GM10847 (cell line): ENCODE results near the gene RPS27L.

Experiments
- POLR2A ChIP-seq: IDR thresholded peaks from 2 replicates; pipeline ENCODE4 v1.6.1; 2011; ENCODE audit not compliant: insufficient read length; ENCODE audit errors: extremely low read depth

RPS27L gene

DNA sequence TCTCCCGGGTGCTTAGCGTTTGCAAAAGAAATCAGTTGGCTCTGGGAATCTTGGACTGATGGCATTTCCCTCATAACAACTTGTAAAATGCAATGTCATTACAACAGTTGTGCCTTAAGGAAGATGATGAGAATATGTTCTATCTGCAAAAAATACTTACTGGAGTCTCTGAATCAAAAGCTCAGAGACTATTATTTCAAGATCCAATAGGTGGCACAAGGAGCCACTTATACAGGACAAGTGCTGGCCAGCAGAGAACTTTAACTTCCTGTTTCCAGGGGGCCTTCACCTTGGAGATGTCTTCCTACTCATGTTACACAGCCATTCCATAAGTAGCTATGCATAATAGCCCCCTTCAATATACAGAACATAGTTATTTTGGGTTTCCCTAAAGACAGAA, 8.9 kb upstream of the RPS27L start:
- no peak for TF ChIP-seq POLR2A

DNA sequence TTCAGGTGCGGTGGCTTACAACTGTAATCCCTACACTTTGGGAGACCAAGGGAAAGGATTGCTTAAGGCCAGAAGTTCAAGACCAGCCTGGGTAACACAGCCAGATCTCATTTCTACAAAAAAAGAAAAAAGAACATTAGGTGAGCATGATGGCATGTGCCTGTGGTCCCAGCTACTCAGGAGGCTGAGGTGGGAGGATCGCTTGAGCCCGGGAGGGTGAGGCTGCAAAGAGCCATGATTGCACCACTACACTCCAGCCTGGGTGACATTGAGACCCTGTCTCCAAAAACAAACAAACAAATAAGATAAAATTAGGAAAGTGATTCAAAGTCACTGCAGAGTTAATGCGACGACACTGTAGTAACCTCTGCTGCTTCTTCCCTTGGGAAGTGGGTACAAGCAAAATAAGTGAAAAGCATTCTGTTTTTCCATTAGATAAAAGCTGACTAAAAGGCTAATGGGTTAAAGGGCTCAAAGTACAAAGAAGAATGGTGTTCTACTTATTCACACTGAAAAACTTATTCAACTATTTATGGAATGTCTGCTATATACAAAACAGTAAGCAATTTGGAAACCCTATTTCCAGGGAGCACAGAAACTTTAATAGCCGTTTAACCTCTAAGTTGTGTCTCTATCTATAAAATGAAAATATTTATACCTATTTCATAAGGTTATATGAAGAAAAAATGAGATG, 8.0 kb upstream of the RPS27L start:
- TF ChIP-seq POLR2A: no peak

DNA sequence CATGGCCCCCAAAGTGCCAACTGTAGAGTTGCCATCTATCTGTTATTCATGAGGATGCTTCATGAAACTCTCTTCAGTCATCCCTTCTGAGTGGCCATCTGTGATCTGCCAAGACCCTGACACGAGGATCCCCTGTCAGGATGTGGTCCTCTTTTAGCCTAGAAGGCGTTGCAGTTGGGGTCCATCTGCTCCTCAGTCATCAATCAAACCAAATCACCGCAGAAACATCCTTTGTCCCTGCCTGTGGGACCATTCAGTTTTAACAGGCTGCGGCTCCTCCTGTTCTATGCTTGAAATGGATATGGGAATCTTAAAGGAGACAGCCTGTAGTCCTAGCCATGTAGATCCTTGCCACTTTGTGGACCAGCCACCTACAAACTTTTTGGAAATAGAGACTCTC, 5.9 kb upstream of the RPS27L start:
- no peak for TF ChIP-seq POLR2A

DNA sequence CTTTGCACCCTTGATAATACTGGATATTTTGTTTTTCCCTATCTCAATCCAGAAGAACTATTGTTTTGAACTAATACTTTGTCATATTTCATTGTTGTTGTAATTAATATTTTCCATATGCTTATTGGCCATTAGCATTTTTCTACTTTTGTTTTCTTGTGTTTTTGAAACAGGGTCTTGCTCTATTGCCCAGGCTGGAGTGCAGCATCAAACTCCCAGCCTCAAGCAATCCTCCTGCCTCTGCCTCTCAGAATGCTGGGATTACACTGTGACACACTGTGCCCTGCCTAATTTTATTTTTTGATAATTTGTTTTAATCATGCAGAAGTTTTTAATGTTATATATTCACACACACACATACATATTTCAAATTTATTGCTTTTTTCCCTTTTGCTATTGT, 3.4 kb upstream of the RPS27L start:
- no peak for TF ChIP-seq POLR2A

DNA sequence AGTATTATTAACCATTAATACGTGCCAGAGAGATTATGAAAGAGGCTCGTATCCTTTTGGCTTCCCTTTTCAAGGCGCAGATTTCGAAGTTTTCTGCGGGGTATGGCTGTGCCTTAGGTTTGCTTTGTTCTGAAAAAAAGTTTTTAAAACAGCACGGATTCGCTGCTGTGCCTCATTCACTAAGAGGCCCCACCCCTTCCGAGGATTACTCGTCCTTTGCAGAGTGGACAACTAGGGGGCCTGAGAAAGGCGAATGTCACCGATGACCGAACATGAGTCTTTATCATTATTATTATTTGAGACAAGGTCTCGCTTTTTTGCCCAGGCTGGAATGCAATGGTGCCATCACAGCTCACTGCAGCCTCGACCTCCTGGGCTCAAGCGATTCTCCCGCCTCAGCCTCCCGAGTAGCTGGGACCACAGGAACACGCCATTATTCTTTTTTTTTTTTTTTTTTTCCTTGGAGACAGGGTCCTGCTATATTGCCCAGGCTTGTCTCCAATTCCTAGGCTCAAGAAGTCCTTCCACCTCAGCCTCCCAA, 684 bp upstream of the RPS27L start:
- no peak for TF ChIP-seq POLR2A

DNA sequence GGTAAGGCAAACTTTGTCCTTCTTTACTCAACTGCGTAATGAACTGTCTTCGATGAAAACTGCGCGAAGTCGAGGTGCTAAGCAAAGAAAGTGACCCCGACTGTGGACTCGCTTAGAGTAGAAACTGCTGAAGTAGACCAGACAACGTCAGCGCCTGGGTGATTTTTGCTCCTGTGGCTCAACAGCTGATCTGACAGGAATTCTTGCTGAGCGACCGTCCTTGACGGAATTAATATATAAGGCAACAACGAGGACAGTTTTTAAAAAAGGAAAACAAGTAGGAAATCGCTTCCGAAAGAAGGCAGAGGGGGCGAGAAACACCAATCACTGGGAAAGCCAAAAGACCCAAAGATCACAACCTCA, 541 bp downstream of the RPS27L start:
- TF ChIP-seq POLR2A: no peak

DNA sequence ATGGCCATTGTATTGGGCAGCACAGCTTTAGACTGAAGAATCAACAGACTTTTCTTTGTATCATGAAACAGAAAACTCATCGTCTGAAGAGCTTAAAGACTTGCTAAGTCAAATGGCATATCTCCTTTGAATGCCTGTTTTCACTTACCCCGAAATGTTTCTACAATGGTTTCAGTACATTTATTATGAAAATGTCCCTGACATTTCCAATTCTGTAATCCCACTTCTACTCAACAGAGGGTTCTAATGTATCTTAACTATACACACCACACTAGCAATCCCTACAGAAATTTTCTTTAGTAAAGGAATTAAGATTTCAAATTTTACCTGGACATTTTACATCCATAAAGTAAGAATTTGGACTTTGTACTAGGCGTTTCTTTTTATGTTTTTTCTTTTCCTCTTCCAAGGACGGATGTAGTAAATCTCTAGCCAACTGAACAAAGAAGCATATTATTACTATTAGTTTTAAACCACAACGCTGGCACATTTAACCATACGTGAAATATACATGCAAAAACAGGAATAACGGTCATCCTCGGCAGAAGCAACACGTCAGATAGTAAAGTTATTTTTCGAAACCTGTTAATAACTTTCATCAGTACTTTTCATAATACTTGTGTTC, 1.1 kb downstream of the RPS27L start:
- no peak for TF ChIP-seq POLR2A

DNA sequence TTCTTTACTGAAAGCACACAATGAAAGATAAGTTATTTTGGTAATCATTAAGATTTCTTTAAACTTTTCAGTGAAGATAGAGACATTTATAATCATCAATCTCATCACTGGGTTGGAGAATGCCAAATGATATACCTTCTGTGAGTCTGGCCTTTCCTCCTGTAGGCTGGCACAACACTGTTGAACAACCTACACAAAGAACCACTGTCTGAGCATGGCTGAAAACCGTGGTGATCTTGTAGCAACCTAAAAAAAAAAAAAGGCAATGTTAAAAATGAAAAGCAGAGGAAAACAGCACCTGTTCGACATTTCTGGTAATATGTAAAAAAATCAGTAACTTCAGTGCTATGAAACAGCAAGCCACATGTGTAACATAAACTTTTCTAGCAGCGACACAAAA, 1.8 kb downstream of the RPS27L start:
- TF ChIP-seq POLR2A: no peak

DNA sequence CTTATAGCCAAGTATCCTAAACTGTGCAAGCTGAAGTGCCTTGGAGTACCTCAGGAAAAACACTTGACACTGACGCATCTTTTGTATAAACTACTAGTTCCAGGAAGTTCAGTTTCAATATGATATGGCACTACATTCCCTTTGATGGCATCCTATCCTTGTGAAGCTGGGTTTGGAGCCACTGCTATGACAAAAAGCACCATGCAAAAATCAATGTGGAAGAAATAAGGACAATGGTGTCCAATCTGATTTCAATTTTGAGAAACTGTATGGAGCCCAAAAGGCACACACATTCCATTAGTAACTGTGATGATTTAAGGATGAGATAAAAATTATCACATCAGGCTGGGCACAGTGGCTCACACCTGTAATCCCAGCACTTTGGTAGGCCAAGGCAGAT, 5.6 kb downstream of the RPS27L start:
- TF ChIP-seq POLR2A: no peak

DNA sequence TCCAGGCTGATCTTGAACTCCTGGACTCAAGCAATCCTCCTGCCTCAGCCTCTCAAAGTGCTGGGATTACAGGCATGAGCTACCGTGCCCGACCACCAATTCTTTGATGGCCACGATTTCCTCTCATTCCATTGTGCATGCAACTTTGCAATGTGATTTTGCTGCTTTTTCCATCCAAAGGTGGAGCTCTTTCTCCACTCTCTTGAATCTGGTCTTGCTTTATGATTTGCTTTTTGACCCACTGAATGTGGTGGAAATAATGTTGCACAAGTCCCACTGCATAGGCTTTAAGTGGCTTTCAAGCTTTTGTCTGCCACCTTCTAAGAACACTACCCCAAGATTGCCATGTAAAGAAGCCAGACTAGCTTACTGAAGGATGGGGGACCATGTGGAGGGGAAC, 10.6 kb downstream of the RPS27L start:
- no peak for TF ChIP-seq POLR2A

DNA sequence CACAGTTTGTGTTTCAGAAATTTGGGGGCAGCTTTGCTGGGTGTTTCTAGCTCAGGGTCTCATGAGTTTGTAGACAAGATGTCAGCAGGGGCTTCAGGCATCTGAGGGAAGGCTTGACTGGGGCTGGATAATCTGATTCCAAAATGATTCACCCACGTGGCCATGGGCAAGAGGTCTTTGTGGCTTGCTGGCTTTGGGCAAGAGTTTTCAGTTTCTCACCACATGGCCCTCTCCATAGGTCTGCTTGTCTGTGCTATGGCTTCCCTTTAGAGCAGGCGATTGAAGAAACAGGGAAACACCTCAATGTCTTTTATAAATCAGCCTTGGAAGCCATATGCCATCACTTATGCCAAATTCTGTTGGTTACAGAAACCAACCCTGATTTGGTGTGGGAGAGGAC, 11.9 kb downstream of the RPS27L start:
- no peak for TF ChIP-seq POLR2A

DNA sequence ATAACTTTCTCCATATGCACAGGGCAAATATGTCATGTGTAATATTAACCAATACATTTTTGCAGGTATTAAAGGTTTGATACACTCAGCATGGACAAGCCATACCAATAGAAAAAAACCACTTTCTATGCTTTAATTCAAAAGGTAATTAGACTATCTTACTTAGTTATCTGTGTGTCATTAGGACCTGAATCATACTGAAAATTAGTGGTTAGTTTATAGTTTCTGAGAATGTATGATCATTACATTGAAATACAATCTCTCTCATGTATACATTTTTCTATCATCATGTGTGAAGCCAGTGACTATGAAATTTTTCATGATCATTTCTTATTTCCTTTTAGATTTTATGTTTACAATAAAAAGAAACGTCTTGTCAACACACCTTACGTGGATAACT, 16.3 kb downstream of the RPS27L start:
- TF ChIP-seq POLR2A: no peak

DNA sequence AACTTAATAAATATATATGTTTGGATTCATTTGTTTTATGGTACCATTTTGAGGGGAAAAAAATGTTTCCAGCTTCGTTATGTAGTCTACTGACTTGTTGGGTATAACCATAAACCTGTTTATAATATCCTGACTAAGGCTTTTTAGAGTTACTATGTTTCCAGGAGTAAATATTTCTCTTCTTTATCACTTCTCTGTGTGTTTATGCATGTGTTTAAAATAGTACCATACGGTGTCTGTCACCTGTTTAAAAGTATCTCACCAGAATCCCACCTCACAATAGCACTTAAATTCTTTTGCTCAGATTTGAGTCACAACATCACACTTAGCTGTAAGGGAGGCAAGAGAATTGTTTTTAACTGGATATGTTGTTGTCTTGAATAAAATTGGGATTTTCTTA, 20.5 kb downstream of the RPS27L start:
- no peak for TF ChIP-seq POLR2A

DNA sequence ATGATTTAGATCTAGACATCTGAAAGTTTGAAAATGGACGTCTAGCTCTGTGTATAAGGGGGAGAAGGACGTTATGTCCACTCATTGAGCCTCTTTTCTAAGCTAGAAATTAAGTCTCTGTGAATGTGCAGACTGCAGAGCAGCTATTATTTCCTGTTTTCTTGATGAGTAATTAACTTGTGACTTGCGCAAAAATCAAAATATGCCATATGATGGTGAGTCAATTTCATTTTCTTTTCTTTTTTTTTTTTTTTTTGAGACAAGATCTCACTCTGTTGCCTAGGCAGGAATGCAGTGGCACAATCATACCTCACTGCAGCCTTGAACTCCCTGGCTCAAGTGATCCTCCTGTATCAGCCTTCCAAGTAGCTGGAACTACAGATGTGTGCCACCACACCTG, 21.5 kb downstream of the RPS27L start:
- TF ChIP-seq POLR2A: no peak

DNA sequence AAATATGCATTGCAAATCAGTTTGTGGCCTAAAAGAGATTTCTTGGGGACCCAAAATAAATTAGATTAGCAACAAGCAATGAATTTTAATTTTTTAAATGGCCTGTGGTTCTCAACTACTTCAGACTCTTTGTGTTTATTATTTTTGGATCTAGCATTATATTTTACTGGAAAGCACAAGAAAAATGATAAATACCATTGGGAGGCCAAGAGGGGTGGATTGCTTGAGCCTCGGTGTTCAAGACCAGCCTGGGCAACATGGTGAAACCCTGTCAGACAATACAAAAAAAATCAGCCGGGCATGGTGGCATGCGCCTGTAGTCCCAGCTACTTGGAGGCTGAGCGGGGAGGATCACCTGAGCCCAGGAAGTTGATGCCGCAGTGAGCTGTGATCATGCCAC, 22.0 kb downstream of the RPS27L start:
- TF ChIP-seq POLR2A: no peak

DNA sequence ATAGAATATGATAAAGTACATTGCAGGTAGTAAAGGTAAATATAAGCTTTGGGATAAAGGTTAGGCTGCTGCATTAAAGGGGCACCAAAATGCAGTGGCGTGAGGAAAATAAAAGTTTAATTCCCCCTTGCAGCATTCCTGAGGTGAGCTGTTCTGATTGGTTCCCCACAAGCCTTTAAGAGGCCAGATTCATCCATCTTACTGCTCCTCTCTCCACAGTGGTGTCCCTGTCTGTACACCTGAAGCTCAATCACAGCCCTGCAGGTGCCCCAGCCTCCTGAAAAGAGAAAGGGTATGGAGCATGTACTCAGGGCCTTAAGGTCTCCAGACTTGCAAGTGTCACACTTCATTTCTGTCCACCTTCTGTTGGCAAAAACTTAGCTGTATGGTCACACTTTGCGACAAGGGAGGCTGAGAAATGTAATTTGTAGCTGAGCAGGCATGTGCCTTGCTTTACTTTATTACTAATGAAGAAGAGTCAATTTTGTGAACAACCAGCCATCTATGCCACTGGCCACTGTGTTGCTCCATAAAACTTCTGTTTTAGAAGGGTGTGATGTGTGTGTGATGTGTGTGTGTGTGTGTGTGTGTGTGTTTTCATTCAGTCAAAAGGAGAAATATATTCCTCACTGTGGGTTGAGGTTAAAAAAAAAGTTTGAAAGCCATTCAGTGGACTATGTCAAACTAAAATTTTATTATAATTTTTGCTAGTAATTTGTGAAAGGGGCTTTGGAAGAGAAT, 22.9 kb downstream of the RPS27L start:
- no peak for TF ChIP-seq POLR2A
